Measurements from ENCODE around the gene APP.

The APP gene

GRCh38 chr21:25901330-25901979 lies 269.1 kb downstream of the APP start:
- Histone ChIP-seq H3K4me2 (ENCODE audit: low read length) (no peak overlapping the region), H3K9ac (no peak overlapping the region), H3K4me1 (no peaks in the 10 kb centered on the region), H3K79me2 (no peaks in the 10 kb centered on the region), H3K36me3 (ENCODE audit: control insufficient read depth, insufficient read depth, low read length) (no peaks in the 10 kb centered on the region), H3K27ac (no peak overlapping the region), H2AFZ (no peak overlapping the region), H3K9me3 (ENCODE audit: control insufficient read depth, low read length) (no peaks in the 10 kb centered on the region), H3K27me3 (ENCODE audit: control insufficient read depth, insufficient read depth, low read length) (no peaks in the 10 kb centered on the region), H3K4me3 (ENCODE audit: low read depth, low read length) (no peak overlapping the region)
- TF ChIP-seq CTCF (IDR thresholded peaks at IDR 0.05) = no peak

- Histone ChIP-seq H3K4me3 (ENCODE audit: low read depth, low read length) (no peak overlapping the region), H3K9ac (no peak overlapping the region), H3K36me3 (ENCODE audit: control insufficient read depth, insufficient read depth, low read length) (no peaks in the 10 kb centered on the region), H3K27me3 (ENCODE audit: control insufficient read depth, insufficient read depth, low read length) (no peaks in the 10 kb centered on the region), H3K4me1 (no peaks in the 10 kb centered on the region), H3K27ac (no peak overlapping the region), H3K79me2 (no peaks in the 10 kb centered on the region), H3K9me3 (ENCODE audit: control insufficient read depth, low read length) (no peaks in the 10 kb centered on the region), H2AFZ (no peak overlapping the region), H3K4me2 (ENCODE audit: low read length) (no peak overlapping the region)
- TF ChIP-seq CTCF (IDR thresholded peaks at IDR 0.05) = no peak
Measured at GRCh38 chr21:25898671-25899070, 271.9 kb downstream of the APP start.

- Histone ChIP-seq H3K9ac (no peak overlapping the region), H3K27ac (no peak overlapping the region), H3K27me3 (ENCODE audit: control insufficient read depth, insufficient read depth, low read length) (no peaks in the 10 kb centered on the region), H2AFZ (no peak overlapping the region), H3K4me3 (ENCODE audit: low read depth, low read length) (no peak overlapping the region), H3K79me2 (no peaks in the 10 kb centered on the region), H3K4me2 (ENCODE audit: low read length) (no peak overlapping the region), H3K36me3 (ENCODE audit: control insufficient read depth, insufficient read depth, low read length) (no peaks in the 10 kb centered on the region), H3K4me1 (no peaks in the 10 kb centered on the region), H3K9me3 (ENCODE audit: control insufficient read depth, low read length) (no peaks in the 10 kb centered on the region)
- no peak for TF ChIP-seq CTCF (IDR thresholded peaks at IDR 0.05)
Measured at GRCh38 chr21:25897383-25897782, 273.2 kb downstream of the APP start.

GRCh38 chr21:25896501-25897056 lies 274.0 kb downstream of the APP start:
- no peak for TF ChIP-seq CTCF (IDR thresholded peaks at IDR 0.05)
- Histone ChIP-seq H3K9ac (no peak overlapping the region), H3K4me2 (ENCODE audit: low read length) (no peak overlapping the region), H3K4me1 (no peaks in the 10 kb centered on the region), H3K79me2 (no peaks in the 10 kb centered on the region), H2AFZ (no peak overlapping the region), H3K4me3 (ENCODE audit: low read depth, low read length) (no peak overlapping the region), H3K27ac (no peak overlapping the region), H3K36me3 (ENCODE audit: control insufficient read depth, insufficient read depth, low read length) (no peaks in the 10 kb centered on the region), H3K27me3 (ENCODE audit: control insufficient read depth, insufficient read depth, low read length) (no peaks in the 10 kb centered on the region), H3K9me3 (ENCODE audit: control insufficient read depth, low read length) (no peaks in the 10 kb centered on the region)

All from parathyroid adenoma (tissue), 2 donors.